ENCODE results near the gene F8A1. TPM values are rescaled to one million over a fixed set of nuclear protein-coding genes. Genes with fewer than 3 reads are reported as not detected.
"Not testable (repeated sequence)": the region's sequence is repeated elsewhere in the genome, so short reads cannot be mapped to it uniquely, and the experiment has no call there.

The F8A1 gene
- total RNA-seq, 4 donors from 2014 or later = 0.28 to 16.7 (median 6.1) TPM

- H3K27ac ChIP-seq; H3K4me1 ChIP-seq; H3K27me3 ChIP-seq; H3K36me3 ChIP-seq; H3K9me3 ChIP-seq; DNase-seq; H3K4me3 ChIP-seq; intact Hi-C loops (cut with DNase I; ENCODE audit: low total_unique reads): not testable (repeated sequence)
Observed at GRCh38 chrX:154886789-154887221, 650 bp downstream of the F8A1 start.

DNA sequence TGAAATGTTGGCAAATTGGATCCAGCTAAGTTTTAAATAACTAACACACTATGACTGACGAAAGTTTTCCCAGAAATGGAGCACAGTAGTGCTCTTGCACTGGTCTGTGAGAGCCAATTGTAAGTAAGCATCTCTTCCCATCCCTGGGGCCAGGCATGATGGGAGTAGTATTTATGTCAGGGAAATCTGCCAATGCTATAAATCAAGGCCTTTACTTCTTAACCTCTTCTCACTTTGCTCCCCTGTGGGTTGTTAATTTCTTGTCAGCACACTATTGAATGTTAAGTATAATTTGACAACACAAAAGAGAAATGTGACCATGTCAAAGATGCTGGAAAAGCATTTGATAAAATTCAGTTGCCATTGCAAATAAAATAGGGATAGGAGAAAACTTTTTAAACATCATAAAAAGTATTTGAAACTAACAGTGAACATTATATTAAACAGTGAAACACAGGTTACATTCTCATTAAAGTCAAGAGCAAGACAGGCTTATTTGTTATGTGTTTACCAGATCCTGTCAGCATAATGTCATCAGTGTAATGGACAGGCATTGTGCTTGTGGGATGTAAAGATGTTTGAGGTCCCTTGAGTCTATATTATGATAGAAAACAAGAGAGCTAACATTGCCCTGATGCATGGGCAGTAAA is 5.0 kb downstream of the F8A1 start:
- H3K27me3 ChIP-seq = no peaks in the 10 kb centered on the region
- no peak for DNase-seq
- TF ChIP-seq CTCF (IDR thresholded peaks at IDR 0.05) (no peak), POLR2A (IDR thresholded peaks at IDR 0.05) (no peak)
- H3K9me3 ChIP-seq = no peaks in the 10 kb centered on the region
- no peaks in the 10 kb centered on the region for H3K4me1 ChIP-seq
- H3K27ac ChIP-seq = no peak overlapping the region
- H3K4me3 ChIP-seq = no peak overlapping the region
- H3K36me3 ChIP-seq = no peaks in the 10 kb centered on the region
- intact Hi-C loops (cut with DNase I; ENCODE audit: low total_unique reads) = no loop called here

GRCh38 chrX:154892296-154892695 is 6.1 kb downstream of the F8A1 start:
- intact Hi-C loops (cut with DNase I; ENCODE audit: low total_unique reads) = no loop called here
- Histone ChIP-seq H3K36me3 (no peaks in the 10 kb centered on the region), H3K4me1 (no peaks in the 10 kb centered on the region), H3K4me3 (no peak overlapping the region), H3K9me3 (no peaks in the 10 kb centered on the region), H3K27me3 (no peaks in the 10 kb centered on the region), H3K27ac (no peak overlapping the region)
- TF ChIP-seq CTCF (IDR thresholded peaks at IDR 0.05) = no peak
- no peak for TF ChIP-seq POLR2A (IDR thresholded peaks at IDR 0.05)
- DNase-seq = no peak

DNA sequence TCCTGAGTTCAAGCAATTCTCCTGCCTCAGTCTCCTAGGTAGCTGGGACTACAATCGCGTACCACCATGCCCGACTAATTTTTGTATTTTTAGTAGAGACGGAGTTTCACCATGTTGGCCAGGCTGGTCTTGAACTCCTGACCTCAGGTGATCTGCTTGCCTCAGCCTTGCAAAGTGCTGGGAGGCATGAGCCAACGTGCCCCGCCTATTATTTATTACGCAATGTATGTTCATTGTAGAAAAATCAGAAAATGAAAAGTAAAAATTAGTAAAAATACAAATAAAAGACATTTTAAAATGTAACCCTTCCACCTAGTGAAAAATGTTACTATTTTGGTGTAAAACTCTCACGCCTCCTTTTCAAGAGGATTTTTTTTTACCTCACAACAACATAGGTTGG is 14.2 kb downstream of the F8A1 start:
- Histone ChIP-seq H3K9me3 (no peaks in the 10 kb centered on the region), H3K27ac (no peak overlapping the region), H3K36me3 (no peaks in the 10 kb centered on the region), H3K4me1 (no peaks in the 10 kb centered on the region), H3K27me3 (no peaks in the 10 kb centered on the region), H3K4me3 (no peak overlapping the region)
- DNase-seq = no peak
- TF ChIP-seq POLR2A (IDR thresholded peaks at IDR 0.05) (no peak), CTCF (IDR thresholded peaks at IDR 0.05) (no peak)
- intact Hi-C loops (cut with DNase I; ENCODE audit: low total_unique reads) = no loop called here

DNA sequence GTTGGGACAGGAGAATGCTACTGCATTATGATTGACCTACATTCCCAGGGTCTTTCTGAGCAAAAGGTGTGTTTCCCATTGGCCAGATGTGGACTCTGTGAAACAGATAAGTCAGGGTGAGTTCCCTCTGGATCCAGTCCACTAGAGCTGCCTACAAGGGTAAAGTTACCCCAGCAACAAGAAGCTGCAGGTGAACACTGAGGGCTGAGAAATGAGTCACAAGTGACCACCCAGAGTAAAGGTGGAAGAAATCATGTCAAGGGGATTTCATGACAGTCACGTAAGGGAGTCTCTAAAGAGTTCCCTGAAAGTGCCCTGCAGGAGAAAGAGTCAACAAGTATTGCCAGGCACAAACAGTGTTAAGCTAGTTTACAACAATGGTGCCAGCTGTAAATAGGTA is 16.3 kb downstream of the F8A1 start:
- no peak for DNase-seq
- Histone ChIP-seq H3K27me3 (no peaks in the 10 kb centered on the region), H3K9me3 (no peaks in the 10 kb centered on the region), H3K27ac (no peak overlapping the region), H3K4me1 (no peaks in the 10 kb centered on the region), H3K4me3 (no peak overlapping the region), H3K36me3 (no peaks in the 10 kb centered on the region)
- TF ChIP-seq POLR2A (IDR thresholded peaks at IDR 0.05) (no peak), CTCF (IDR thresholded peaks at IDR 0.05) (no peak)
- intact Hi-C loops (cut with DNase I; ENCODE audit: low total_unique reads) = no loop called here

DNA sequence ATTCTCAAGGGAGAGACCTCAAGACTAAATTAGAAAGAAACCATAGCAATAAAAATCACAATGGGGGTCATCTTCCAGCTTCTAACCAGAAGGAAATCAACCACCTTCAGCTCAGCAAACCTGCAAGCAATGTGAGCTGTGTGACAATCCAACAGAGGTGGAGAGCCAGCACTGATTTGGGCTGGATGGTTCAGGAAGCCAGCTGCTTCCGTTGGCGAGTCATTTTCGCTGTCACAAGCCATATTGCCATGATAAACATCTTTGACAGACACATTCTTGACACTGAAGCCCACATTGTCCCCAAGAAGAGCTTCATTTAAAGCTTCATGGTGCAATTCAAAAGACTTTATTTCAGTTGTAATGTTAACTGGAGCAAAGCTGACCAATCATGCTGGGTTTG is 22.7 kb downstream of the F8A1 start:
- H3K4me1 ChIP-seq = no peaks in the 10 kb centered on the region
- intact Hi-C loops (cut with DNase I; ENCODE audit: low total_unique reads) = no loop called here

DNA sequence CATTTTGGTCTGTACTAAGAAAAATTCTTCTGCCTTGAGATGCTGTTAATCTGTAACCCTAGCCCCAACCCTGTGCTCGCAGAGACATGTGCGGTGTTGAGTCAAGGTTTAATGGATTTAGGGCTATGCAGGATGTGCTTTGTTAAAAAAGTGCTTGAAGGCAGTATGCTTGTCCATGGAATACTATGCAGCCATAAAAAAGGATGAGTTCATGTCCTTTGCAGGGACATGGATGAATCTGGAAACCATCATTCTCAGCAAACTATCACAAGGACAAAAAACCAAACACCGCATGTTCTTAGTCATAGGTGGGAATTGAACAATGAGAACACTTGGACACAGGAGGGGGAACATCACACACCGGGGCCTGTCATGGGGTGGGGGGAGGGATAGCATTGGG is 23.9 kb downstream of the F8A1 start:
- H3K27me3 ChIP-seq = not testable (repeated sequence)

More for the DNA sequence above, 22.7 kb downstream of the F8A1 start:
- Histone ChIP-seq H3K27ac (no peak overlapping the region), H3K9me3 (no peaks in the 10 kb centered on the region), H3K36me3 (no peaks in the 10 kb centered on the region), H3K27me3 (no peaks in the 10 kb centered on the region), H3K4me3 (no peak overlapping the region)
- DNase-seq = no peak
- TF ChIP-seq POLR2A (IDR thresholded peaks at IDR 0.05) (no peak), CTCF (IDR thresholded peaks at IDR 0.05) (no peak)

GRCh38 chrX:154910528-154910927 is 24.4 kb downstream of the F8A1 start:
- DNase-seq; H3K9me3 ChIP-seq; intact Hi-C loops (cut with DNase I; ENCODE audit: low total_unique reads); H3K27ac ChIP-seq; H3K27me3 ChIP-seq; H3K36me3 ChIP-seq; H3K4me3 ChIP-seq; H3K4me1 ChIP-seq: not testable (repeated sequence)

More for the DNA sequence above, 23.9 kb downstream of the F8A1 start:
- DNase-seq; H3K36me3 ChIP-seq; H3K4me3 ChIP-seq; H3K27ac ChIP-seq; H3K4me1 ChIP-seq; H3K9me3 ChIP-seq; intact Hi-C loops (cut with DNase I; ENCODE audit: low total_unique reads): not testable (repeated sequence)
